Islet precursor cell (in vitro differentiated cells): ENCODE data around the gene GPR39.
A peak's percentile ranks its signal among the peaks of the same experiment; 100 is the strongest.

ENCODE experiments used
- DNase-seq: peaks from one replicate; pipeline ENCODE4 v3.0.0-alpha.2; 2018

The GPR39 gene

GRCh38 chr2:132568656-132569055, 152.1 kb downstream of the GPR39 start:
- no peak for DNase-seq

GRCh38 chr2:132573444-132574007, 156.9 kb downstream of the GPR39 start:
- DNase-seq: no peak

DNA sequence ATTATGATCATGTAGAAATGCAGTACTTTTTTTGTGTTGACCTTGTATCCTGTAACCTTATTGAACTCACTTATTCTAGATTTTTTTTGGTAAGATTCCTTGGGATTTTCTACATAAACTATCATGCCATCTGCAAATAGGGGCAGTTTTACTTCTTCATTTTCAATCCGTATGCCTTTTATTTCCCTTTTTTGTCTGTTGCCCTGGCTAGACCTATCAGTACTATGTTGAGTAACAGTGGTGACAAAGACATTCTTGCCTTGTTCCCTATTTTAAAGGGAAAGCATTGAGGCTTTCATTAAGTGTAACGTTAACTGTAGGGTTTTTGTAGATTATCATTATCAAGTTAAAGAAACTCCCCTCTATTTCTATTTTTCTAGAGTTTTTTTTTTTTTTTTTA, 161.1 kb downstream of the GPR39 start:
- DNase-seq: no peak

DNA sequence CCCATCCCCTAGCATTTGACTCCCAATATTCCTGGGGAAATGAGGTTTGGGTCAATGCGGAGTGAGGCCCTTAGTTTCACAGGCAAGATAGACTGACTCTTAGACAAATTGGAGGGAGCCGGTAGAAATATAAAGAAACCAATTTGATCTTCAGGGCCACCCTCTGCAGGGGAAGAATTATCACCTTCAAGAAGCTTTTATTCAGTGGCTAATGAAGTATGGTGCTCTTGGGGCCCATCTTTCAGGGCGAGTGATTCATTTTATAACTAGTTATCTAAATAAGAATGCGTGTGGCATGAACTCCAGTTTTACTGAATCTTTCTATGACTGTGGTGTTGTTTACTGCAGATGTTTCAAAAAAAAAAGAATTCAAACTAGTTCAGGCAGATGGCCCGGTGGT, 165.0 kb downstream of the GPR39 start:
- no peak for DNase-seq

DNA sequence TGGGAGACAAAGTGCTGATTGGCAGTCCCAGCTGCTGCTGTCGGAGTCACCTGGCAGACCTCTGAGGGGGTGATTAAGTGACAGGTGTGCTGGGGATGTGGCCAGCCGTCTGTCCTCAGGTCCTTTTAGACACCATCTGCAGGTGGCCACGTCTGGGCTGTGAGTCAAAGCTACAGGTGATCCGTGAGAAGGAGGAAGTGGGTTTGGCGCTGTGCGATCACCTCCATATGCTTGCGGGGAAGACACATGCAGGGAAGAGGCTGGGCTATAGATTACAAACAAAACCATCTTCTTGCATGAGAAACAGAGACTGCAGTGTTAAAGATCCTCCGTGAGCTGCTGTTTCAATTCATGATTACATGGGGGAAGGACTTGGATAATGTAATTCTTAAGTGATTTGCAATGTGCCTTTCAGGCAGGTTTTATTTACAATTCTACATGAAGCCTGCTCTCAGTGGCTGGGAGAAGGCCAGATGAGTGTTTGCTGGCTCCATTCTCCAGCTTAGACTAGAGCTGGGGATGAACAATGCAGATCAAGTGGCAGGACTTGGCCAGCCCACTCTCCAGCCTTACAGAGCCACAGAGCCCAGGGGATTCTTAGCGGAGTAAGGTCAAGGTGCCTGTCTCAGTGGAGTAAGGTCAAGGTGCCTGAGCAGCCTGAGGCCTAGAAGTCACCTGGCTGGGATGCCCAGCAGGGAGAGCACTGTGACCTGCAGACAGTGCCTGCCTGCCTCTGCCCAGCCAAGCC, 165.6 kb downstream of the GPR39 start:
- no peak for DNase-seq

DNA sequence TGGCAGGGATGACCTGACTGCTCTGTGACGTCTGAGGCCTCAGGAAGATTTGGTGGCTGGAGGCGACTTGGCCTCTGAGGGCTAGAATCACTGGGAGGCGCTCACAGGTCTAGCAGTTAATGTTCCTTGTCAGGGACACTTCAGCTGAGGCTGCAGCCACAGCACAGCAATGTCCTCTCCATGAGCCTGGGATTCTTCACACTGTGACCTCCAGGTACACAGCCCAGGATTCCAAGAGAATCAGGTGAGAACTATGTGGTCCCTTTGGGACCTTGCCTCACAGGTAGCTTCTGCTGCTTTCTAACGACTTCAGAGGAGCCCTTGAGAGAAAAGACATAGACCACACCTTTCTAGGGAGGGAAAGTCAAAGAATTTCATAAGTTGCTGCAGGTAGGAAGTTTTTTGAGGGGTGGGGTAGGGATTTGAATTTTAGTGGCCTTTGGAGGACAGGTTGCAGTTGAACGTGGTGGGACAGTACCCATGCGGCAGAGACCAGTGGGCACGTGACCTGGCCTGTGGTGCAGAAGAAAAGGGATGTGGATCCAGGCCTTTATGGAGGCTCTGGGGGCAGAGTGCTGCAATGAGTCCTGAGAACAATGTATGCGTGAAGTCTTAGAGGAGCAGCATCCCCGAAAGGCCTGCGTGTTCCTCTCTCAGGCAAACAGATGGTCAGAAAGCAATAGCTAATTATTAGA, 167.2 kb downstream of the GPR39 start:
- no peak for DNase-seq

GRCh38 chr2:132584976-132585817, 168.6 kb downstream of the GPR39 start:
- DNase-seq: no peak

DNA sequence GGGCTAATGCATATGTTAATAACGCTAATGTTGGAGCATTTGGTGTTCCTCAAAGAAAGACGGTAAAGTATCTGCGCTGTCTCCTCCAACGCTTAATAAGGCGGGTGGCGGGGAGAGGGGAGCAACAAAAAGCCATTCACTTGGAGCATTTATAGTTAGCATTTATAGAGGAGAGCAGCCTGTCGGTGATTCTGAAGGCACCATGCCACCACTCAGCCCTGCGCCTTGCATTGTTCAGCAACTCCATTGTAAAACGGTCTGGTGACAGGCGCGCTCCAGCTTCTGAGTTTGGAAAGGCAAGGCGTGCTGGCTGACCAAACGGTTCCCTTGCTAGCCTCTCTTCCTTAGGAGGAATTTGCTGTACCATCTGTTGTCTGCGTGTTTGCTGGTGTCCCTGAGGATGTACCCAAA, 169.5 kb downstream of the GPR39 start:
- no peak for DNase-seq

- DNase-seq: no peak
Observed at GRCh38 chr2:132586835-132587234, 170.2 kb downstream of the GPR39 start.

DNA sequence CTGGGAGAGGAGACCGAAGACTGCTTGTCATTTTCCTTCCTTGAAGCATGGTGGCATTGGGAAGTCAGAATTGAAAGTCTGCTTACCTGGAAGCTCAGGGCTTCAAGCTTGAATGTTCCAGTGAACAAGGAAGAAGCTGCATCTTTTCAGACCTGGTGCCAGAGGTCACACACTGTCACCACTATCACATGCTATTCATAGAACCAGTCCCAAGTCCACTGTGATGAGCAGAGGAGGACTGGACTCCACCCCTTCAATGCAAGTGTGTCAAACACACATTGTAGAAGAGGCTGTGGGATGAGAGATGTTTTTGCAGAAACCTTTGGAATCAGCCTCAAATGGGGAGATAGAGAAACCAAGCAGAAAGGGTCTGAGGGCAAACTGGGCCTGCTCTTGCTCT, 172.0 kb downstream of the GPR39 start:
- DNase-seq: no peak

DNA sequence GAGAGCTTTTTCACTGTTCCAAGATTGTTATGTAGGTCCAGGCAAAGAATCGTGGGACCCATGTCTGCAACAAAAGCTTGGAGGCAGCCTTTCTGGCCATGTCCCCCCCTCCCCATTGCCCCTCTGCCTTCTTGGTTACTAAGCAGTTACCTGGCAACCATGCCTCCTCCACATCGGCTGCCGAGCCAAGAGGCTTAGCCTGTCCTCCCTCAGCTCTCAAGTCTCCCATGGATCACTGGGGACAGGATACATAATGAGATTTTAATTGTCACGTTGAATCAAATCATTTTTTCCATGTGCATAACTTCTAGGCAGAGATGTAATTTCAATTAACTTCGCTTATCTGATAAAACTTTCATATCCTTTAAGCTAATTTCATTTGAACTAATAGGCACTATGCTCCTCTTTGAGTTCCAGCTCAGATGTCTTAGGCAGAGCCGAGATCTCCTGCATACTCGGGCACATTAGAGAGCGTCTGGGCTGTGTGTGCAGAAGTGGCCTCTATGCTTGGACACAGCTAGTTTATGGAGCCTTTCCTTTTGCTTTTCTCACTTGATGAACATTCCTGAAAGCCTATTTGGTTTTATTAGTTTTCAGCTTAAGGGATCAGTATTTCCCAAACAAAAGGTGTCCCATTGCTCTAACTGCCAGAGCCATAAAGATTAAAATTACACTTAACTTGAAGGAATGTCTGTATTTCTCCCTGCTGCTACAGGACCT, 172.7 kb downstream of the GPR39 start:
- no peak for DNase-seq

DNA sequence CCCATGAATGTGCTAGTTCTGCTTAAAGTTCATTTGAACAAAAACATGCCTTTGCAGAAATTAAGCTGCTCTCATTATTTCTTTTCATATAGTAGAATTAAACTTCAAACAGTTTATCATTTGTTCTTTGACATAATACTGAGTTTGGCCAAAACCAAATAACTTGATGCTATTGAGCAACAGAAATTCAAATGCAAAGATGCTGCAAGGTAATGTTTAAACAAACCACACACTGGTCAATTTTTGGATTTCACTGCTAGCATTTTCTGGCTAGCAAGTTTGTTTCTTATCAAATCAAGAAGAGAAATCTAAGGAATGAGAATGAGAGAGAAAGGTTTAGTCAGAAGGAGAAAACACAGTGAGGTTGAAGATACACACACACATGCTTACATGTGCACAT, 173.4 kb downstream of the GPR39 start:
- DNase-seq: no peak

GRCh38 chr2:132593171-132593570, 176.6 kb downstream of the GPR39 start:
- DNase-seq: peak; percentile 73

- no peak for DNase-seq
Observed at GRCh38 chr2:132595186-132595585, 178.6 kb downstream of the GPR39 start.

DNA sequence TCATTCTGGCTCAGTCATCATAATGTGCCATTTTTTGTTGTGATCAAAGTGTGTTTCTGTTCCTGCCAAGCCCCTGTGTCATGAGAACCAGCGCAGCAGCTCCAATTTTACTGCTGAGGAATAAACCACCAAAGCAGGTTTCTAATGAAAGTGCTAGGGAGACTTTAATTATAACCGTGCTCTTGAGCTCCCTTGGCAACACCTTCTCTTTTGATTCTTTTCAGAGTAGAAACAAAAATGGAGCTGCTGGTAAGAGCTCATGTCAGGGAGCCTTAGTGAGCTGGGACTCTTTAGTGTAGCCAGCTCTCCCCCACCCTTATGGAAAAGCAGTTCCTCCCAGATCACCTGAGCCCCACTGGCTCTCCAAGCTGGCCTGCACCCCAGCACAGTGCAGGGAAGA, 179.1 kb downstream of the GPR39 start:
- DNase-seq: no peak

DNA sequence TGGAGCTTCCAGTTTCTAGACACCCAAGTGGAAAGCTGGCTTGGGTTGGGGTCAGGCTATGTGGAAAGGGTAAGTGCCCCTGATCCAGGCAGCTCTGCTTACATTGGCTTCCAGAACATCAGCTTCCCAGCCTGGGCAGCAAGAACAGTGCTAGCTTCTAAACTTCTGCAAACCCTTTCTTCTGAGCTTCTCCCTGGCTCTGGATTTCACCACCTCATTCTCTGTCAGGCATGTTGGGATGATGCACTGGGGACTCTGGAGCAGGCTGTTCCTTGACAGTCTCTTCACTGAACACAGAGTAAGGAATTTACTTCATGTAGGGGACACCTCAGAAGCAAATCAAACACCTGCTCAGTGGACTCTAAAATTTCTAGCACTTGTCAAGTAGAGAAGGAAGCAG, 180.6 kb downstream of the GPR39 start:
- DNase-seq: no peak

- no peak for DNase-seq
Observed at GRCh38 chr2:132597831-132598230, 181.2 kb downstream of the GPR39 start.

DNA sequence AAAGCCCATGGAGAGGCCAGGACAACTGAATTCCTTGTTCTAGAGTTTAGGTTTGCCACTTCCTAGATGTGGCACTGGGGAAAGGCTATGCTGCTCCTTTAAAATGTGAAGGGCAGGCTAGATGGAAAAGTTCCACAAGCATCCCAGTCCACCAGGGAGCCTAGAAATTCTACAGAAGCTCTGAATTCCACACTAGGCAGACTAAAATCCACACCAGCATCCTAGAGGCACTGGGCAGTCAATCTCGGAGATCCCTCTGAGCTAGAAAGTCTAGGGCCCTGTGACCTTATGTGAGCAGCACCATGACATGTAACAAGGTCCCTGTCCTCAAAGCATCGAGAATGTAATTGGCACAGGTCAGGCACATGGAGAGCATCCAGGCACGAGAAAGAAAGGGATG, 181.9 kb downstream of the GPR39 start:
- DNase-seq: no peak

- DNase-seq: no peak
Observed at GRCh38 chr2:132599556-132599955, 183.0 kb downstream of the GPR39 start.

GRCh38 chr2:132604561-132604960, 188.0 kb downstream of the GPR39 start:
- peak; percentile 9 for DNase-seq

DNA sequence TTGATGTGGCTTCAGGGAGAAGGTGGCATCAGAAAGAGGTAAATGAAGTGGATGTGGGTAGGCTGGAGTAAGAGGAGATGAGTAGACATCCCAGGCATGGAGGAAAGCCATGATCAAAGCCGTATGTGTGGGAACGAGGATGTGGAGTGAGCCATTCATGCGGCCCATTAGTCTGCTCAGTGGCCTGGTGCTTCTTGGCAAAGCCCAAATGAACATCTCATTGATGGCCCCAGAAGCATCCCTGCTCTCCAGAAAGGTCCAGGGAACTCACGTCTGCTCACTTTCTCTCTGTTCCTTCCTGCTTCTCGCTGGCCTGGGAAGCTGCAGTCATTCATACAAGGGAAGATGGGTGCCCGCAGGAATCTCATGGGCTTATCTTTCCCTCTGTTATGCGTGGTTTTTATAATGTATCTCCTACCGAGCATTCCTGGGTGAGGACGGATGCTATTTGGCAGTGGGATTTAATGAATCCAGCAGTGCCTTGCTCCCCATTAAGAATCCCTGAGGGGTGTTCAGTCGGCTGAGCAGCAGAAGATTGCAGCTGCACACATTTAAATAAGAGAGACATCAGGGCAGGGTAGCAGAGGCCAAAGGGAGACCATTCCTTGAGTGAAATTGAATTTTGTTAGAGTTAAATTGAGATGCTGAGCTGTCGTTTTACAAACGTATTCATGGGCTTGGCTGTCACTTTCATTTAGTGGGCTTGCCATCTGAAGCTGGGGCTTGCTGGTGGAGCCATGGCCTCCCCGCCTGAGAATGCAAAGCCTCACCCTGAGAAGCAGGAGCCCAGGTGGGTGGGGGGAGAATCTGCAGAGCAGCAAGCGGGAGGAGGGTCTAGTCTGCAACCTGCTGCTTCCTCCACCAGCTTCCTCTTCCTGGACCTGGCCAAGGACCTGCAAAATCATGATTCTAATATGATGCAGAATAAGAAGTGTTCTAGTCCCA, 188.9 kb downstream of the GPR39 start:
- DNase-seq: peak; percentile 29

DNA sequence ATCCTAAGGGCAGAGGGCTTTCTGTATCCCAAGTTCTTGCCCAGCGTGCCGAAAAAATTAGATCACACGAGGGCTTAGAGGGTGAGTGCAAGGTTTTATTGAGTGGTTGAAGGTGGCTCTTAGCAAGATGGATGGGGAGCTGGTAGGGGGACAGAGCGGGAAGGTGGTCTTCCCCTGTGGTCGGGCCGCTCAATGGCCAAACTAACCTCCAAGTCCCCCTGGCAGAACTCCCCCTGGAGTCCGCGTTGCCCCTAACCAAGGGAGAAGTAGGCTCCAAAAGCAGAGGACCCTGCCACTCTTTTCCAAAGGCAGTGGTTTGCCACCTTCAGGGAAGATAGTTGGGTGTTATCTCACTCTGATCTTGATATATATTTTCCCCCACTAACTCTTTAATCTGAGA, 190.0 kb downstream of the GPR39 start:
- DNase-seq: peak; percentile 41
